ENCODE measurements around the gene TMEM119.
"Not testable (repeated sequence)": the region's sequence is repeated elsewhere in the genome, so short reads cannot be mapped to it uniquely, and the experiment has no call there.

Gene TMEM119

DNA sequence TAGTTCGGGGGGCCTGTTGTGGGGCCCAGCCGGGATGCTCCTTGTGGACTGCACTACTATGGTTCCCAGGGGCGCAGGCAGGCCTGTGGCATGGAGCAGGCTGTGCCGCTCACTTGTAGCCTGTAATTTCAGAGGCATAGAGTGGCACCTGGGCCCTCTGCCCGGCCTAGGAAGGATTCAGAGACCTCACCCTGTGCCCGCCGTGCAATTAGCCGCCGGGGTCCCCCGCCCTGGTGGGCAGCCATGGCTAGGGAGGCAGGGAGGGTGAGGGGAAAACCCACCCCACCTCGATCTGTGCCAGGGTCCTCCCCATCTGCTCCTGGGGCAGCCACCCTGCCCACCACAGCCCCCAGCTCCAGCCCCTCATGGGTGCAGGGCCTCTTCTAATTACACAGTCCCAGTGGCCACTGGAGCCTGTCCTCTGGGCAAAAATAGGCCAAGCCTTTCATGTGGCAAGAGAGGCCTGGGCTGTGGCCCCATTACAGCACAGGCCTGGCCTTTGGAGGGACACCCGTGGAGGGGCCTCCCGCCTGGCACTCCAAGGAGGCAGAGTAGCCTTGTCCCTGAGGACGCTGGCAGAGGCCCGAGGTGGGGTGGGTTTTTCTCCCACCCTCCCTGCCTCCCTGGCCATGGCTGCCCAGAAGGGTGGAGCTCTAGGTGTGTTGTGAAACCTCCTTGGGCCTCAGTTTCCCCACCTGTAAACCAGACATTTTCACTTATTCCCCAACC lies 5.3 kb upstream of the TMEM119 start:
- H3K4me3 ChIP-seq (ENCODE audit: low read depth, low read length), result no peak overlapping the region

DNA sequence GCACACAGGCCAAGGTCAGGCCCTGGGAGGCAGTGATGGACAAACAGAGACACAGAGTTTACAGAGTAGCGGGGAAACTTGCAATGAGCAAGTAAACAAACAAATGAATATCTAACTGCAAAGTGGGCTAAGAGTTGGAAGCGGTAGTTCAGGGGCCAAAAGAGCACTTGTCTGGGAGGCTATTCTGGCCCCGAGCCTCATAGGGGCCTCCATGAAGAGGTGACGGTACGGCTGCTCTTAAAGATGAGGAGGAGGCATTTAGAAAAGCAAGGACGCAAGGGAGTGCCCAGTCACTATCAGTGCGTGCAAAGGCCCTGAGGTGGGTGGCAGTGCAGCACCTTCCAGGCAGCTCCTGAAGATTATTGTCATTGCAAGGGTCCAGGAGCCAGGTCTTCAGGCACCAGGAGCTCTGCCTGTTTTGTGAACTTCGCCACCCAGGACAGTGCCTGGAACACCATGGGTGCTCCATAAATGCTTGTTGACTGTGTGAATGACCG lies 4.4 kb upstream of the TMEM119 start:
- no peak overlapping the region for H3K4me3 ChIP-seq (ENCODE audit: low read depth, low read length)

DNA sequence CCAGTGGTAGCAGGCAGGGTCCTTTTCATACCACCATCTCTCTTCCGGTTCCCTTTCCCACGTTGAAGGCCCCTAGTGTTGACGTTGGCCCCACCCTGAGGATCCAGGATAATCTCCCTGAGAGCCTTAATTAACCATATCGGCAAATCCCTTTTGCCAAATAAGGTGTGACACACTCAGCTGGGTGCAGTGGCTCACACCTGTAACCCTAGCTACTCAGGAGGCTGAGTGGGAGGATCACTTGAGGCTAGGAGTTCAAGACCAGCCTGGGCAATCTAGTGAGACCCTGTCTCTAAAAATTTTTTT lies 2.8 kb upstream of the TMEM119 start:
- no peak overlapping the region for H3K4me3 ChIP-seq (ENCODE audit: low read depth, low read length)

DNA sequence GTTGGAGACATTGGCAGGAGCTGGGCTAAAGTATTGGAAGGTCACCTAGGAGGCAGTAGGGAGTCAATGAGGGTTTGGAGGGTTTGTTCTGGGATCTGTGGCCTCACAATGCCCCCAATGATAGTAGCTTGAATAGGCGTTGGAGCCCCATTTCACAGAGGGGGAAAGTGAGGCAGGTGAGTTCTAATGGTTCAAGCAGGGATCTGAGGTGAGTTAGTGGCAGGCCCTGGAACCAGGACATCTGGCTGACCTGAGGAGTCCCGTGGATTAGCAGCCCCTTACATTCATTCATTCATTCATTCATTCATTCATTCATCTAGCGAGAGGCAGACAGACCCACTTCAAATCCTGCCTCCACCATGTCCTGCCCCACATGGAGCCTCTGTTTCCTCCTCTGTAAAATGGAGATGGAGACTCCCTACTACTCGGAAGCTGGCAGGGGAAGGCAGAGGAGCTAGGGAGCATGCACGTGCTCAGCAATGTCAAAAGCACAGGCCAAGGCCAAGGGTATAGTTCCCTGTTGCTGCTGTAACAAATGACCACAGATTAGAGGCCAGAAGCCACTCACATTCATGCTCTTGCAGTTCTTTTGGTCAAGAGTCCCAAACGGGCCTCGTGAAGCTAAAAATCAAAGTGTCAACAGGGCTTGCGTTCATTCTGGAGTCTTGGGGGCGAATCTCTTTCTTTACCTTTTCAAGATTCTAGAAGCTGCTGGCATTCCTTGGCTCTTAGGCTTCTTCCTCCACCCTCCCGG lies 2.2 kb upstream of the TMEM119 start:
- H3K4me3 ChIP-seq (ENCODE audit: low read depth, low read length), result no peak overlapping the region

DNA sequence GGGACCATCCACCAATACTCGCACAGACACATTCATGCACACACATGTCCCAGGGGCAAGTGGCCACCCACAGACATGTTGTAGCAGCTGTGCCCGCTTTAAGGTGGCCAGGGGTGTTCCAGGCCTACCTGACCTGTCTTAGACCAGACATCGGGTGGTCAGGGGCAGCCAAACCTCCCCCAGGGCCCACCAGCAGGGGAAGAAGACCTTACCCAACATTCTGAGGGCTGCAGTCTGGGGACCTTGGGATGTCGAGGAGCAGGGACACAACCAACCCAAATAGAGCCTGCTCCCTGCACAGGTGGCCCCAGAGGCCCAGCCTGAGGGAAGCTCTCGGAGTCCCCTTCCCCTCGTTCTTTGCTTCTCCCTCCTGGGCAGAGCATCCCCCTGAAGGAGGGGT lies 1.7 kb upstream of the TMEM119 start:
- H3K4me3 ChIP-seq (ENCODE audit: low read depth, low read length), result no peak overlapping the region

DNA sequence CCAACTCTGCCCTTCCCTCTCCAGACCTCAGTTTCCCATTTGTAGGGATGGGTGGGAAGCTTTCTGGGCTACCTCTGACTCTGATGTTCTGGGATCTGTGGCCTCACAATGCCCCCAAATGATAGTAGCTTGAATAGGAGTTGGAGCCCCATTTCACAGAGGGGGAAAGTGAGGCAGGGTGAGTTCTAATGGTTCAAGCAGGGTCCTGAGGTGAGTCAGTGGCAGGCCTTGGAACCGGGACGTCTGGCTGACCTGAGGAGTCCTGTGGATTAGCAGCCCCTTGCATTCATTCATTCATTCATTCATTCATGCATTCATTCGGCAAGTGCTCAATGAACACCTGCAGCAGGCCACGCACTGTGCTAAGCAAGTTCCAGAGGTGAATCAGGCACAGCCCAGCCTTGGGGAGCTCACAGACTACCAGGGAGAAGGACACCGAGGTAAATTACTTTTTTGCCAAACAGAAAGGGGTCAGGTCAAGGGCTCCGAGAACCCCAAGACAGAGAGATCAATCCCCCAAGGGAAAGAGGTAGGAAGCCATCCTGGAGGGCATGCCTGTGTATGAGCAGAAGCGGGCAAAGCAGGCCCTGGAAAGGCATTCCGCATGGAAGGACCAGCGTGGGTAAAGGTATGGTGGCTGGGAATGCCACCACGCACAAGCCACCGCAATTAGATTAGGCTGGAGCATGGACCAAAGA lies 818 bp upstream of the TMEM119 start:
- no peak overlapping the region for H3K4me3 ChIP-seq (ENCODE audit: low read depth, low read length)

DNA sequence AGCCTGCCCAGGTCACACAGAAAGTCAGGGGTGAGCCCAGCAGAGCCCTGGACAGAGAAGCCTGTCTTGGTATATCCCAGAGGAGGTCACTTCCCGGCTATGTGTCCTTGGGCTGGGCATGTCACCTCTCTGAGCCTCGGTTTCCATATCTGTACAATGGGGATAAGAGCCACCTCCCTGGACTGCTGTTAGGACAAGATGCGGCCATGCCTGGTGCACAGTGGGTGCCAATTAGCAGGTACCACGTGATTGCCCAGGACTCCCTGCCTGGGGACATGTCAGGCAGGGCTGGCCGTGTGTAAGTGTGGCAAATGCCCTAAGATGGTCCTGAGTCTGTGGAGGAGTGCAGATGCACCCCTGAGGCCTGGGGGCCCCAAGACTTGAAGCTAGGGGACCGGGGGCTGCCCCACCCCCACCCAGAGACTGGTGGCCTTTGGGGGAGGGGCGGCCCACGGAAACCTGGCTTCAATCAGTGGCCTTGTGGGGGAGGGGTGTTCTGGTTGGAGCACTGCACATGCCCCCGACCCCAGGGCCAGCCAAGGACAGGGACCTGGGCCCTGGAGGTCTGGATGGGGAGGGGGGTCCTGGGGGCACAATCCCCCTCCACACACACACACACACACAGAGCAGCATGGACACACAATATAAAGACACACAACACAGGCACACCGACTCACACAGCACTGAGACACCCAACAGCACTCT lies 878 bp downstream of the TMEM119 start:
- no peak overlapping the region for H3K4me3 ChIP-seq (ENCODE audit: low read depth, low read length)

DNA sequence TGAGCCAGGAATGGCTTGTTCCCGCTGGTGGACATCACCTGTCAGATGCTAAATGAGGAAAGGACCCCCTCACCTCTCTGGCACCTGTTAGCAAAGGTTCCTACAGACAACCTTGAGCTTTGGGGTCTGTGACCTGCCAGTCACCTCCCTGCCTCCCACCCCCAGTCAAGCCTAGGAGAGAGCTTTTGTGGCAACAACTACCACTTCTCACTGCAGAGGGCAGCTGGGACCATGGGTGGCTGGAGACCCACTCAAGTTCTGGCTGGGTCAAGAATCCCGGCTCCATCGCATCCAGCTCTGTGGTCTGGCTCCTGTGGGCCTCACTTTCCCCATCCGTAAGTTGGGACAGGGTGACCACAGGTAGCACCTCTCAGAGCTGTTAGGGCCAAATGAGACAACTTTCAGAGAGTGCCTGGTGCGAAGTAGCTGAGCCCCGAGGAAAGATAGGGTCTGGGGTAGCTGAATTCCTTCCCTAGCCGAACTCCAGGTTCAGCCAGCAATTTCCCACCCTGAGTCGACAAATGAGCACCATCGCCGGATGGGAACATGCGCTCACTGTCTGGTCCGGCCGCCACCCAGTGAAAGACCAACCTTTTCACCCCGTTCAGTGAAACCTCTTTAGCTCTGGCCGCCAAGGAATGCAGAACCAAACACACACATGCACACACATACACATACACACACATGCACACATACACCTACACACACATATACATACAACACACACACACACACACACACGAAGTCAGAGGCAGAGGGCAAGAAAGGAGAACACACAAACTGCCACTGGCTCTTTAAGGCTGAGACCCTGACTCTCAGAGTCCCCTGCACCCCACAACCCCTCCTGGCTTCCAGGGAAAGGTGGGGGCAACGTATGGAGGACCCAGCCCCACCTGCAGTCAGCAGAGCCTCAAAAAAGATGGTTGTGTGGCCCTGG lies 1.9 kb downstream of the TMEM119 start:
- H3K4me3 ChIP-seq (ENCODE audit: low read depth, low read length), result no peak overlapping the region

DNA sequence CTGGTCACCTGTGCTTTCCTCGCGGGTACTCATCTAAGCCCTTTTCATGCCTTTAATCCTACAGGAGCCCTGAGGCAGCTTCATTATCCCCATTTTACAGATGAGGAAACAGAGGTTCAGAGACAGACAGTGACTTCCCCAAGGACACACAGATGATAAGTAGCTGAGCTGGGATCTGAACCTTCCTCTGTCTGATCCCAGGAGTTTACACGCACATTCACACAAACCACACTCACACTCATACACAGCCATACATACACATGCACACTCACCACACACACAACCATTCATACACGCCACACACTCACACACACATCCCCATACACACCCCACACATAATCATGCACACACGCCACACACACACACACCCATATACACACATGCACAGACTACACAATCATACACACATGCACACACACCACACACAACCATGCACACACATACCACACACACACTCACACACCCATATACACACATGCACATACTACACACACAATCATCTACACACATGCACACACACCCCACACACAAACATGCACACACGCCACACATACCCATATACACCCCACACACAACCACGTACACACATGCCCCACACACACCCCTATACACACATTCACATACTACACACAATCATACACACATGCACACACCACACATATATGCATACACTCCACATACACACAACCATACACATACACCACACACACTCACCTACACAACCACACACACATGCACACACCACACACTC lies 2.7 kb downstream of the TMEM119 start:
- no peak overlapping the region for H3K4me3 ChIP-seq (ENCODE audit: low read depth, low read length)

DNA sequence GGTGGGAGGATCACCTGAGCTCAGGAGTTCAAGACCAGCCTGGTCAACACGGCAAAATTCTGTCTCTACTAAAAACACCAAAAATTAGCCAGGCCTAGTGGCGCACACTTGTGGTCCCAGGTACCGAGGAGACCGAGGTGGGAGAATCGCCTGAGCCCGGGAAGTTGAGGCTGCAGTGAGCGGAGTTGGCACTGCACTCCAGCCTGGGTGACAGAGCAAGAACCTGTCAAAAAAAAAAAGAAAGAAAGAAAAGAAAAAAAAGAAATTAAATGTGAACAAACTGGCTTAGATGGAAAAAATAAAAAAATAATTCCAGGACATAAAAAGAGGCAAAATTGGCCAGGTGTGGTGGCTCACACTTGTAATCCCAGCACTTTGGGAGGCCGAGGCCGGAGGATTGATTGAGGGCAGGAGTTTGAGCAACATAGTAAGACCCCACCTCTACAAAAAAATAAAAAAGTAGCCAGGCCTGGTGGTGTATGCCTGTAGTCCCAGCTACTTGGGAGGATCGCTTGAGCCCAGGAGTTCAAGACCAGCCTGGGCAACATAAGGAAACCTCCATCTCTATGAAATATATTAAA lies 3.5 kb downstream of the TMEM119 start:
- H3K4me3 ChIP-seq (ENCODE audit: low read depth, low read length), result no peak overlapping the region

DNA sequence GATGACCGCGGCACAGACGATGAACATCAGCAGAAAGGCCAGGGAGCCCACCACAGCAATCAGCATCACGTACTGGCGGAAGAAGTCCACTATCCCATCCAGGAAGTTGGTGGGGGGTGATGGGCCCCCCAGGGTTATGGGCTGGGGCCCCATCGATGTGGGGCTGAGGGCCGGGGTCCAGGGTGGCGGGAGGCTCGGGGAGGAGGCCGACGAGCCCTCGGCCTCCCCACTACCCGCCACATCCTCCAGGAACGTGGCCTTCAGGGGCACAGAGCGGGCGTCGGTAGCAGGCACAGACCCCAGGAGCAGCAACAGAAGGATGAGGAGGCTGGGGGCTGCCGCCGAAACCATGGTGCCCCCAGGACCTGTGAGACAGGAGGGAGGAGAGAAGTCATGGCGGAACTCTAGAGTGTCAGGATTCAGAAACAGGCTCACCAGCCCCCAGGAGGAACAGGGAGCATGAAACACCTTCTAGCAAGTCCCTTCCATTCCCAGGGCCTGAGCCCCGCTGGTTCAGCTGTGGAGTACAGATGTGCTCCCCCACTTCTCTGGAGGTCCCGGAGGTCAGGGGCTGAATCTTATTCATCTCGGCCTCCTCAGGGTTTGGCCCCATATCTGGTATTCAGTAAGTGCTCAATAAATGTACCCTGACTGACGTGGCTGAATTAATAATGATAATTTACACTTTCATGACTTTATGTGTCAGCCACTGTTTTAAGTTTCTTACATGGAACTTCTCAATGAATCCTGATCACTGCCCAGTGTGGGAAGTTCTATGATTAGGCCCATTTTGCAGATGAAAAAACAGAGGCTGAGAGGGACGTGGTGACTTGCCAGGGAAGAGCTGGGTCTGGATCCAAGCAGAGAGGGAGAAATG lies 5.6 kb downstream of the TMEM119 start:
- no peak overlapping the region for H3K4me3 ChIP-seq (ENCODE audit: low read depth, low read length)

DNA sequence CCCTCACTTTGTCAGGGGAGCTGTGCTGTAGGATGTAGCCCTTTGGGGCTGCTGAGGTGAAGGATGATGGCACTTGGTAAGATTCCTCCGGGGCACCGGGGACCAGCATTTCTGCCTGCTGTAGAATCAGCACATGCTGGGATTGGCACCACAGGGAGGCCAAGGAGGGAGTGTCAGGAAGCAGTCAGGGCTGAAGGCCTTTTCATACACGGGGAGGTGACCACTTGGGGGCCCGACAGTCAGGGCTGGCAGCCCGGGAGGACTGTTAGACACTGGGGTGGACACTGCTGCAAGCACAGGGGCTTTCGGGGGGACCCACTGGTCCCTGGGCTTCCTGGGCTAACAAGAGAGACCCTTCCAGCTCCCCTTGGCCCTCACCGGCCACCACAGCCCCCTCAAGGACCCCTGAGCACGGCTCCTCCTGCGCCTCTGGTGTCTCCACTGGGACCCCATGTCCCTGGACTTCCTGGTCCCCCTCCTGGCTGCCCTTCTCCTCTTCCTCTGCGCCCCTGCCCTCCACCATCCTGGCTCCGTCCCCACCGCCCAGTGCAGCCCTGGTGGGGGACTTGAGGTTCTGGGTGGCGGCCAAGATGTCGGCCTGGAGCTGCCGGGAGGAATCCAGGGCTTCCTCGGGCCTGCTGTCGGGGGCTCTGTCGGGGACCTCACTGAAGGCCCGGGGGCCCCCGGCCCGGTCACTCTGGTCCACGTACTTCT lies 6.5 kb downstream of the TMEM119 start:
- H3K4me3 ChIP-seq (ENCODE audit: low read depth, low read length), result no peak overlapping the region

DNA sequence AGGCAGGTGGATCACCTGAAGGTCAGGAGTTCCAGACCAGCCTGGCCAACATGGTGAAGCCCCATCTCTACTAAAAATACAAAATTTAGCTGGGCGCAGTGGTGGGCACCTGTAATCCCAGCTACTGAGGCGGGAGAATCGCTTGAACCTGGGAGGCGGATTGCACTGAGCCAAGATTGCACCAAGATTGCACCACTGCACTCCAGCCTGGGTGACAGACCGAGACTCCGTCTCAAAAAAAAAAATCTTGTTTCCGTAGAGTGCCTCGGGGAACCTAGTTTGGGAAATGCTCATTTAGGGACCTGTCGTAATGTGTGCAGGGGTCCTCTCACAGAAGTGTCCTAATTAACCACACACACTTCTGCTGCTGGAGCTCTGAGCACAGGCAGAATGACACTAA lies 7.4 kb downstream of the TMEM119 start:
- H3K4me3 ChIP-seq (ENCODE audit: low read depth, low read length), result not testable (repeated sequence)

DNA sequence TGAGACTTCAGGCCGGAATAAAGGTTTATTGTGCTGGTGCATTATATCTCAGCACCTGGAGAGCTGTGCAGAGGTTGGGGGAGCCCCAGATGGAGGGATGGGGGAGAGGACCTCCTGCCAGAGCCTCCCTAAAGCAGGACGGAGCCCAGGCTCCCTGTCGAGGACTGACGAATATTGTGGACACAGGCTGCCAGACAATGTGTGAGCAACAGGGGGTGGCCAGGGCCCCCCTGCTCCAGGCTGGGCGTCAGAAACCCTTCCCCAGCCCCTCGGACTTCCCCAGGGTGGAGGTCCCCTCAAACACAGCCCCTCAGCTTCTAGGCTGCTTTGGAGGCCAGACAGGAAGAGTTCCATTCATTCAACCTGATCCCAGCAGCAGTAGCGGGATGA lies 8.0 kb downstream of the TMEM119 start:
- no peak overlapping the region for H3K4me3 ChIP-seq (ENCODE audit: low read depth, low read length)

DNA sequence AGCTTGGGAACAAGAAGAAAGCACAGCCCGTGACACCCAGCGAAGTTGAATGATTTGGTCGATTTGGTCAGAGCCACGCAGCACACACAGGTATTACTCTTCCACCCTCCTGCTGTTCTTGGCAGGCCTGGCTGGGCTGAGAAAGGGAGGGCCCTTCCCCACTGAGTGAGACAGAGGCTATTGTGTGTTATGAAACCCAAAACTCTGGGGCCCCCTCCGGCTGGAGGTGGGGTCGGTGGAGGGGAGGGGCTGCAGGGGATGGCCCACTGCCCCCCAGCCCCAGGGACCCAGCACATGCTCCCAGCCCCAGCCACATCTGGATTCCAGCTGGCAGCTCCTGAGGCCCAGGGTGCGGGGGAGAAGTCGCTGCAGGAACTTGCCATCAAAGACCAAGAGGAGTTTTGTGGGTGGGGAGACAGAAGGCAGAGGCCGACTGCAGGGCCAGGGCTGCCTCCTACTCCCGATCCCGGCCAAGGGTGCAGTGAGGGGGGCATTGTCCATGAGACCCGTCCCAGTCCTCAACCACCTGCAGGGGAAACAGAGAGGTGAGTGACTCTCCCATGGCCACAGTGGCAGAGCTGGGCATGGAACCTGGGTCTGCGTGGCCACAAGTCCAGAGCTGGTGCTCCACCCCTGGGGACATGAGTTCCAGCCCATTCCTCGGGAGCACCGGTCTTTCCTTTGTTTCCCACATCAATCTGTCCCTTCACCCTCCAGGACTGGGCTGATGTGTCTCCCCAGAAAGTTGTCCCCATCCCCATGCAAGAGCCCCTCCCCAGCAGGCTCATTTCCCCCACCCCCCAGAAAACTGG lies 8.7 kb downstream of the TMEM119 start:
- H3K4me3 ChIP-seq (ENCODE audit: low read depth, low read length), result no peak overlapping the region

DNA sequence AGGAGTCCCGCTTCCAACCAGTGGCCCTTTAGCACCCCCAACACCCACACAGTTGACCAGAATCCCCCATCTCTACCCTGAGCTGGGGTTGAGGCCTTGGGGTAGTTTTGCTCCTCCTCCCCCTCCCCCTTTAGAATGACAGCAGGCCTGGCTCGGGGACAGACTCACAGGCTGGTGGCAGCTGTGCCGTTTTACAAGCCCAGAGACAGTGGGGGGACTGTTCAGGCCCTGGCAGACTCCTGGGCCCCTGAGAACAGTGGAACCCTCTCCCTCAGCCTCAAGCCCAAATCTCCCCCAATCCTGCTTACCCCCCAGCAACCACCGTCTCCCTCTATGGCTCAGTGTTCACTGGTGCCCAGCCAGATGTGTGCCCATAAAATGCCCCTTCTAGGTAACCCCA lies 10.1 kb downstream of the TMEM119 start:
- H3K4me3 ChIP-seq (ENCODE audit: low read depth, low read length), result no peak overlapping the region

DNA sequence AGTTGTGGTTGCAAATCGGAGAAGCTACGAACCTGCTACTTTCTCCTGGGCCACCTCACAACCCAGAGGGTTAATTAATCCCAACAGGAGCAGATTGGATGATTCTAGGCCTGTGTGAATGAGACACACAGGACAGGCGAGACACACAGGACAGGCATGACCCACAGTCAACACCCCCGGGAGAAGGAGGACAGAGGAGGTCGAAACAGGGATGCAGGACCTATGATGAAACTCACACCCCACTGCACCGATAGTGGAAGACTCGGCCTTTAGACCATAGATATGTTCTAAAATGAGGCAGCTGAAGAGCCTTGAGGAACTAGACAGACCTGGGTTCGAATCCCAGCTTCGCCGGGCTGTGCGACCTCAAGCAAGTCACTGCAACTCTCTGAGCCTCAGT lies 11.6 kb downstream of the TMEM119 start:
- no peak overlapping the region for H3K4me3 ChIP-seq (ENCODE audit: low read depth, low read length)

All from iPS-11a (cell line).